Adipocyte (in vitro differentiated cells): ENCODE measurements around the gene CXCR6.

Source experiments
- DNase-seq: peaks from one replicate; pipeline ENCODE4 v3.0.0-alpha.2; 2015; ENCODE audit warnings: low read depth
- H3K27me3 ChIP-seq: replicated peaks from 2 replicates; pipeline ENCODE4 v1.7.0; 2013; ENCODE audit warnings: mild to moderate bottlenecking, low read length, moderate library complexity; ENCODE audit not compliant: control insufficient read depth, insufficient read depth
- H3K36me3 ChIP-seq: 2 replicates; pipeline ENCODE4 v1.7.0; 2013; ENCODE audit warnings: low read length, mild to moderate bottlenecking, moderate library complexity; ENCODE audit not compliant: control insufficient read depth, insufficient read depth, severe bottlenecking
- H3K4me1 ChIP-seq: 2 replicates; pipeline ENCODE4 v1.7.0; 2013; ENCODE audit warnings: mild to moderate bottlenecking, low read length, moderate library complexity; ENCODE audit not compliant: control insufficient read depth, insufficient read depth
- H3K4me3 ChIP-seq: 2 replicates; pipeline ENCODE4 v1.7.0; 2013; ENCODE audit warnings: mild to moderate bottlenecking, low read length, moderate library complexity
- H3K9ac ChIP-seq: 2 replicates; pipeline ENCODE4 v1.7.0; 2013; ENCODE audit warnings: mild to moderate bottlenecking, low read length, moderate library complexity
- H3K9me3 ChIP-seq: 2 replicates; pipeline ENCODE4 v1.7.0; 2013; ENCODE audit warnings: mild to moderate bottlenecking, low read length, moderate library complexity; ENCODE audit not compliant: control insufficient read depth

Gene CXCR6

GRCh38 chr3:45962033-45962432, 18.8 kb downstream of the CXCR6 start:
- DNase-seq: no peak
- H3K9me3 ChIP-seq: no peaks in the 10 kb centered on the region
- H3K36me3 ChIP-seq: peaks cover 96% of the 10 kb centered on the region
- no peak overlapping the region for H3K4me3 ChIP-seq
- H3K4me1 ChIP-seq: peaks cover 5% of the 10 kb centered on the region
- no peak overlapping the region for H3K9ac ChIP-seq
- no peaks in the 10 kb centered on the region for H3K27me3 ChIP-seq

GRCh38 chr3:45964139-45964538, 20.9 kb downstream of the CXCR6 start:
- no peaks in the 10 kb centered on the region for H3K9me3 ChIP-seq
- peaks cover 90% of the 10 kb centered on the region for H3K36me3 ChIP-seq
- no peak overlapping the region for H3K4me3 ChIP-seq
- H3K4me1 ChIP-seq: peaks cover 3% of the 10 kb centered on the region
- no peaks in the 10 kb centered on the region for H3K27me3 ChIP-seq
- no peak overlapping the region for H3K9ac ChIP-seq
- DNase-seq: no peak

- H3K9me3 ChIP-seq: no peaks in the 10 kb centered on the region
- H3K4me1 ChIP-seq: peaks cover 3% of the 10 kb centered on the region
- H3K27me3 ChIP-seq: no peaks in the 10 kb centered on the region
- H3K4me3 ChIP-seq: no peak overlapping the region
- no peak overlapping the region for H3K9ac ChIP-seq
- no peak for DNase-seq
- H3K36me3 ChIP-seq: peaks cover 90% of the 10 kb centered on the region
Observed at GRCh38 chr3:45965253-45965652, 22.0 kb downstream of the CXCR6 start.

GRCh38 chr3:45965653-45966052, 22.4 kb downstream of the CXCR6 start:
- peaks cover 86% of the 10 kb centered on the region for H3K36me3 ChIP-seq
- no peak overlapping the region for H3K9ac ChIP-seq
- DNase-seq: no peak
- no peak overlapping the region for H3K4me3 ChIP-seq
- H3K4me1 ChIP-seq: peaks cover 3% of the 10 kb centered on the region
- H3K9me3 ChIP-seq: no peaks in the 10 kb centered on the region
- H3K27me3 ChIP-seq: no peaks in the 10 kb centered on the region

GRCh38 chr3:45966371-45966791, 23.1 kb downstream of the CXCR6 start:
- Histone ChIP-seq H3K27me3 (no peaks in the 10 kb centered on the region), H3K4me3 (no peak overlapping the region), H3K9ac (no peak overlapping the region), H3K36me3 (peaks cover 80% of the 10 kb centered on the region), H3K9me3 (no peaks in the 10 kb centered on the region), H3K4me1 (peaks cover 3% of the 10 kb centered on the region)
- DNase-seq: no peak

GRCh38 chr3:45966950-45967640, 23.8 kb downstream of the CXCR6 start:
- DNase-seq: no peak
- Histone ChIP-seq H3K36me3 (peaks cover 75% of the 10 kb centered on the region), H3K9me3 (no peaks in the 10 kb centered on the region), H3K4me3 (no peak overlapping the region), H3K27me3 (no peaks in the 10 kb centered on the region), H3K9ac (no peak overlapping the region), H3K4me1 (peaks cover 3% of the 10 kb centered on the region)

GRCh38 chr3:45967724-45968123, 24.5 kb downstream of the CXCR6 start:
- Histone ChIP-seq H3K4me1 (peaks cover 9% of the 10 kb centered on the region), H3K9me3 (no peaks in the 10 kb centered on the region), H3K36me3 (peaks cover 69% of the 10 kb centered on the region)

GRCh38 chr3:45968149-45968548, 24.9 kb downstream of the CXCR6 start:
- no peak overlapping the region for H3K4me3 ChIP-seq
- no peaks in the 10 kb centered on the region for H3K9me3 ChIP-seq
- H3K4me1 ChIP-seq: peaks cover 14% of the 10 kb centered on the region
- H3K36me3 ChIP-seq: peaks cover 64% of the 10 kb centered on the region
- no peak overlapping the region for H3K9ac ChIP-seq
- DNase-seq: no peak
- no peaks in the 10 kb centered on the region for H3K27me3 ChIP-seq

More at GRCh38 chr3:45967724-45968123, 24.5 kb downstream of the CXCR6 start:
- no peak for DNase-seq
- Histone ChIP-seq H3K4me3 (no peak overlapping the region), H3K27me3 (no peaks in the 10 kb centered on the region), H3K9ac (no peak overlapping the region)

- H3K4me3 ChIP-seq: no peak overlapping the region
- H3K4me1 ChIP-seq: peaks cover 16% of the 10 kb centered on the region
- peaks cover 59% of the 10 kb centered on the region for H3K36me3 ChIP-seq
- H3K9ac ChIP-seq: no peak overlapping the region
- H3K9me3 ChIP-seq: no peaks in the 10 kb centered on the region
- DNase-seq: peak; percentile 71
- no peaks in the 10 kb centered on the region for H3K27me3 ChIP-seq
Observed at GRCh38 chr3:45968706-45969105, 25.4 kb downstream of the CXCR6 start.

- Histone ChIP-seq H3K4me3 (no peak overlapping the region), H3K4me1 (peaks cover 16% of the 10 kb centered on the region), H3K36me3 (peaks cover 55% of the 10 kb centered on the region), H3K9me3 (no peaks in the 10 kb centered on the region), H3K27me3 (no peaks in the 10 kb centered on the region), H3K9ac (no peak overlapping the region)
- DNase-seq: no peak
Observed at GRCh38 chr3:45969116-45969515, 25.9 kb downstream of the CXCR6 start.

GRCh38 chr3:45969953-45970352, 26.7 kb downstream of the CXCR6 start:
- Histone ChIP-seq H3K27me3 (no peaks in the 10 kb centered on the region), H3K9ac (no peak overlapping the region), H3K4me3 (no peak overlapping the region), H3K4me1 (peaks cover 16% of the 10 kb centered on the region), H3K9me3 (no peaks in the 10 kb centered on the region), H3K36me3 (peaks cover 51% of the 10 kb centered on the region)
- no peak for DNase-seq
